ENCODE results near the gene SYPL1. TPM values are rescaled to one million over a fixed set of nuclear protein-coding genes. Genes with fewer than 3 reads are reported as not detected.

The SYPL1 gene
- total and polyA plus RNA-seq, 12 donors = 25.0 to 107 (median 80.7) TPM

DNA sequence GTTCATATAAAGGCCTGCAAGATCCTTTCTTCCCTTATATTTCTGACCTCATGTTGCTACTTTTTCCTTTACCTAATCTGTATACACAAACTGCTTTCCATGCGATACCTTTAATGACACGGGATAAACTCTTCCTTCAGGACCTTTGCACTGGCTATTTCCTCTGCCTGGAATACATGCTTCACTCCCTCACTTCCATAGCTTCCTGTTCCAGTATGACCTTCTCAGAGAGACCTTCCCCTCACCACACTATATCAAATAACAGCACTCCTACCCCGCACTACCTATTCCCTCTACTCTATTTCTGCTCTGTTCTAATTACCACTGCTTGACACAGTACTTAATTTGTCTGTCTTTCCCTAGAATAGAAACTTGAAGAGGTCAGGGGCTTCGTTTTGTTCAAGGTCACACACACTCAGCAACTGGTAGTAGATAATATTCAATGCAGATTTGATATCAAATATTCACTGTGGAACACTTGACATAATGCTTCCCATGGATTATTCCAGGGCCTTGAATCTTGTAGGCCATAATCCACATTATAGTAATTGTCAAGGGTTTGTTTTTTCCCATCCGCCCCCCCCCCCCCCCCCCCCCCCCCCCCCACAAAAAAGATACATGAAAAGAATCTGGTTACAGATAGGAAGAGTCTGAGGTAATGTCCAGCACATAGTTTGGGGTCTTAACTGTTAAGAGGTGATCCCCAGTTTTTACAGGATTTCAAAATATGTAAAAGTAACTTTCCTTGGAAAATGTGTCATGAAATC is 11.1 kb downstream of the SYPL1 start:
- 67 to 74% (median 72%) methylated on average over 5 of the region's 5 CpGs for WGBS, 4 donors
- Histone ChIP-seq H3K9me3 (replicated peaks in 1 of 3) (no peaks in the 10 kb centered on the region), H3K27ac (no peak overlapping the region), H3K27me3 (no peaks in the 10 kb centered on the region), H3K4me3 (no peak overlapping the region), H3K36me3 (replicated peaks in 1 of 2) (peaks cover 0 to 18% of the 10 kb centered on the region in 2 donors), H3K4me1 (replicated peaks in 1 of 2) (peaks cover 11 to 43% of the 10 kb centered on the region in 2 donors)
- intact Hi-C loops (cut with DNase I) = no loop called here
- DNase-seq = no peak
- TF ChIP-seq POLR2A (IDR thresholded peaks at IDR 0.05) = no peak
- TF ChIP-seq, protein P1, sequence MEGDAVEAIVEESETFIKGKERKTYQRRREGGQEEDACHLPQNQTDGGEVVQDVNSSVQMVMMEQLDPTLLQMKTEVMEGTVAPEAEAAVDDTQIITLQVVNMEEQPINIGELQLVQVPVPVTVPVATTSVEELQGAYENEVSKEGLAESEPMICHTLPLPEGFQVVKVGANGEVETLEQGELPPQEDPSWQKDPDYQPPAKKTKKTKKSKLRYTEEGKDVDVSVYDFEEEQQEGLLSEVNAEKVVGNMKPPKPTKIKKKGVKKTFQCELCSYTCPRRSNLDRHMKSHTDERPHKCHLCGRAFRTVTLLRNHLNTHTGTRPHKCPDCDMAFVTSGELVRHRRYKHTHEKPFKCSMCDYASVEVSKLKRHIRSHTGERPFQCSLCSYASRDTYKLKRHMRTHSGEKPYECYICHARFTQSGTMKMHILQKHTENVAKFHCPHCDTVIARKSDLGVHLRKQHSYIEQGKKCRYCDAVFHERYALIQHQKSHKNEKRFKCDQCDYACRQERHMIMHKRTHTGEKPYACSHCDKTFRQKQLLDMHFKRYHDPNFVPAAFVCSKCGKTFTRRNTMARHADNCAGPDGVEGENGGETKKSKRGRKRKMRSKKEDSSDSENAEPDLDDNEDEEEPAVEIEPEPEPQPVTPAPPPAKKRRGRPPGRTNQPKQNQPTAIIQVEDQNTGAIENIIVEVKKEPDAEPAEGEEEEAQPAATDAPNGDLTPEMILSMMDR (IDR thresholded peaks at IDR 0.05) = no peak

DNA sequence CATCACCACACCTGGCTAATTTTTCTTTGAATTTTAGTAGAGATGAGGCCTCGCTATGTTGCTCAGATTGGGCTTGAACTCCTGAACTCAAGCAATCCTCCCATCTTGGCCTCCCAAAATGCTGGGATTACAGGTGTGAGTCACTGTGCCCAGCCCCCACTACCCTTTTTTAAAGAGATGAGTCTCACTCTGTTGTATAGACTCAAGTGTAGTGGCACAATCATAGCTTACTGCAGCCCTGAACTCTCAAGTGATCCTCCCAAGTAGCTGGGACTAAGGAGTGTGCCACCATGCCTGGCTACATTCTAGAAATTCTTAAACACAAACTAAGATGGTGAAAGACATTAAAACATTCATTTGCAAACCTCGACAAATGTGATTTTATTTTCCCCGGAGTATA is 12.6 kb downstream of the SYPL1 start:
- Histone ChIP-seq H3K36me3 (replicated peaks in 1 of 2) (peaks cover 0 to 18% of the 10 kb centered on the region in 2 donors), H3K4me1 (replicated peaks in 1 of 2) (peaks cover 7 to 28% of the 10 kb centered on the region in 2 donors), H3K27me3 (no peaks in the 10 kb centered on the region), H3K4me3 (no peak overlapping the region), H3K9me3 (replicated peaks in 1 of 3) (no peaks in the 10 kb centered on the region), H3K27ac (no peak overlapping the region)
- TF ChIP-seq, protein P1 (IDR thresholded peaks at IDR 0.05) = no peak
- no peak for TF ChIP-seq POLR2A (IDR thresholded peaks at IDR 0.05)
- intact Hi-C loops (cut with DNase I) = loop anchor here in 1 of 2 donors (5.0 kb wide), 1 partner anchor 42 kb away; no protein-coding TSS in a partner anchor
- no peak for DNase-seq
- WGBS, 4 donors = 91 to 97% (median 96%) methylated on average over 3 of the region's 3 CpGs

DNA sequence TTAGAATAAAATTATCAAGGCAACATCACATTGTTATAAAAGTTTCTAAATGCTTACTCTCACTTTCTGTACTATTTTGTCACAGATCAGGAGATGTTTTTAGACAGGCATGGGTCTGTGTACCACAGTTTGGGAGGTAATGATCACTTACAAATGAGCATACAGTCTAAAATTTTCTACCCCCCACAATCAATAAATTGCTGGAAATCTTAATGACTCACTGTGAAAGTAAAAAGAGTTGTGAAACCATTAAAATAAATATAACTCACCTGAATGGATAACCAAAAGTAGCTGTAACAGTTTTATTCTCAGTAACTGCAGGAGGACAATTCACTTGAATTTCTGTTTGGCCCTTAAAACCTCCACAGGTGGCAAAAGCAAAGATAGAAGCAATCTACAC is 13.2 kb downstream of the SYPL1 start:
- Histone ChIP-seq H3K27me3 (no peaks in the 10 kb centered on the region), H3K27ac (no peak overlapping the region), H3K4me1 (replicated peaks in 1 of 2) (peaks cover 7 to 22% of the 10 kb centered on the region in 2 donors), H3K4me3 (no peak overlapping the region), H3K9me3 (replicated peaks in 1 of 3) (no peaks in the 10 kb centered on the region), H3K36me3 (replicated peaks in 1 of 2) (peaks cover 0 to 18% of the 10 kb centered on the region in 2 donors)
- intact Hi-C loops (cut with DNase I) = loop anchor here in 1 of 2 donors (5.0 kb wide), 1 partner anchor 42 kb away; no protein-coding TSS in a partner anchor
- TF ChIP-seq, protein P1 (IDR thresholded peaks at IDR 0.05) = no peak
- no peak for TF ChIP-seq POLR2A (IDR thresholded peaks at IDR 0.05)
- no peak for DNase-seq

DNA sequence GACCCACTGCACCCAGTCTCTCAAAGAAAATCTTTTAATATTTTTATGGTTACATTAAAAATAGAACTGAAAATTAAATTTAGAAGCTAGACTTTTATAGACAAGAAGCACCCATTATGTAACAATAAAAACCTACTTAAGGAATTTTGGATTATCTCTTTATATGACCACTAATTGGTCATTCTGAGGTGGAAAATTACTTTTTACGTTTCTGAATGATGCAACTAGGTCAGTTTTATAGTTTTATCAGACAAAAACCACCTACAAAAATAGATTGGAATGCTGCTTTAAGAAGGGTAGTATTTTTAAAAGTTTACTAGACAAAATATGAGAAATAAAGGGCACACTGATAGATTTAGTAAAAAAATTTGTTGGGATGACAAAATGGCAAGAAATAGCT is 16.5 kb downstream of the SYPL1 start:
- TF ChIP-seq POLR2A (IDR thresholded peaks at IDR 0.05) = no peak
- TF ChIP-seq, protein P1 (IDR thresholded peaks at IDR 0.05) = no peak
- H3K27ac ChIP-seq = no peak overlapping the region
- 65 to 75% (median 73%) methylated on average over 1 of the region's 1 CpG for WGBS, 4 donors
- intact Hi-C loops (cut with DNase I) = loop anchor here in 1 of 2 donors (5.0 kb wide), 1 partner anchor 38 kb away; no protein-coding TSS in a partner anchor
- no peaks in the 10 kb centered on the region for H3K27me3 ChIP-seq
- H3K4me3 ChIP-seq = no peak overlapping the region
- H3K4me1 ChIP-seq (replicated peaks in 1 of 2) = peaks cover under 1 to 6% of the 10 kb centered on the region in 2 donors
- H3K36me3 ChIP-seq (replicated peaks in 1 of 2) = peaks cover 0 to 37% of the 10 kb centered on the region in 2 donors
- no peak for DNase-seq
- H3K9me3 ChIP-seq (replicated peaks in 1 of 3) = no peaks in the 10 kb centered on the region
